ENCODE data around the gene GRAMD1A.

The GRAMD1A gene

GRCh38 chr19:35030257-35031071 is 30.3 kb downstream of the GRAMD1A start, which contains the start of gene SCN1B:
SCN1B (plus strand) TSS chr19:35030470; CDS start chr19:35030821, 351 bp downstream.
- peak within 1 kb of the TSS in 1 of 2 donors; percentile 80 for H3K27ac ChIP-seq
- DNase-seq (ENCODE audit: low spot score) = no peak

GRCh38 chr19:35031072-35031881 is 31.2 kb downstream of the GRAMD1A start:
- peak overlapping the region; percentile 90 for H3K4me3 ChIP-seq
- TF ChIP-seq CTCF (IDR thresholded peaks at IDR 0.05) = no peak
- H3K27ac ChIP-seq = peak overlapping the region in 1 of 2 donors; percentile 80
- DNase-seq (ENCODE audit: low spot score) = no peak

More at GRCh38 chr19:35030257-35031071, 30.3 kb downstream of the GRAMD1A start, which contains the start of gene SCN1B:
- TF ChIP-seq CTCF (IDR thresholded peaks at IDR 0.05) = no peak
- peak within 1 kb of the TSS; percentile 90 for H3K4me3 ChIP-seq

GRCh38 chr19:35032356-35032865 is 32.3 kb downstream of the GRAMD1A start:
- no peak overlapping the region for H3K4me3 ChIP-seq
- no peak overlapping the region for H3K27ac ChIP-seq
- no peak for DNase-seq (ENCODE audit: low spot score)
- TF ChIP-seq CTCF (IDR thresholded peaks at IDR 0.05) = no peak

GRCh38 chr19:35033067-35034004 is 33.2 kb downstream of the GRAMD1A start:
- Histone ChIP-seq H3K4me3 (no peak overlapping the region), H3K27ac (no peak overlapping the region)
- no peak for TF ChIP-seq CTCF (IDR thresholded peaks at IDR 0.05)
- DNase-seq (ENCODE audit: low spot score) = no peak

GRCh38 chr19:35034005-35034502 is 33.9 kb downstream of the GRAMD1A start:
- TF ChIP-seq CTCF (IDR thresholded peaks at IDR 0.05) = no peak
- Histone ChIP-seq H3K4me3 (no peak overlapping the region), H3K27ac (no peak overlapping the region)
- DNase-seq (ENCODE audit: low spot score) = no peak
